ENCODE results near the gene SLC44A1. TPM values are rescaled to one million over a fixed set of nuclear protein-coding genes. Genes with fewer than 3 reads are reported as not detected.

The SLC44A1 gene
- total RNA-seq, 1 donor from 2014 or later, result 67.5 TPM

DNA sequence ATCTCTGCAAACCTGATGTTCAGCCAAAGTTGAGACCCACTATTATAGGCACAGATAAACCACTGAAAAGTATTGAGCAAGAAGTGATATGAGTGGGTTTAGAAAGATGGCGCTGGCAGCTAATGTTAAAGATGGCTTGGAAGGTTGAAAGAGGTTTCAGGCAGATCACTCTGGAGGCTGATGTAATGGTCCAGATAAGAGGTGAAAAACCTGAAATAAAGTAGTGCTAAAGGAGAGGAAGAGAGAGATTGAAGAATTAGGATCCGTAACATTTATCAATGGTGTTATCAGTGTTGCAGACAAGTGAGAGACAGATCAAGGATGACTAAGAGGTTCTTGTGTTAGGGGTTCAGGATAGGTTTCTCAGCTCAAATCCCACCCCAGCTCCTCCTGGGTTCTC, 58.3 kb downstream of the SLC44A1 start:
- DNase-seq (ENCODE audit: low spot score), result no peak

GRCh38 chr9:105305856-105306255, 61.4 kb downstream of the SLC44A1 start:
- DNase-seq (ENCODE audit: low spot score), result no peak

DNA sequence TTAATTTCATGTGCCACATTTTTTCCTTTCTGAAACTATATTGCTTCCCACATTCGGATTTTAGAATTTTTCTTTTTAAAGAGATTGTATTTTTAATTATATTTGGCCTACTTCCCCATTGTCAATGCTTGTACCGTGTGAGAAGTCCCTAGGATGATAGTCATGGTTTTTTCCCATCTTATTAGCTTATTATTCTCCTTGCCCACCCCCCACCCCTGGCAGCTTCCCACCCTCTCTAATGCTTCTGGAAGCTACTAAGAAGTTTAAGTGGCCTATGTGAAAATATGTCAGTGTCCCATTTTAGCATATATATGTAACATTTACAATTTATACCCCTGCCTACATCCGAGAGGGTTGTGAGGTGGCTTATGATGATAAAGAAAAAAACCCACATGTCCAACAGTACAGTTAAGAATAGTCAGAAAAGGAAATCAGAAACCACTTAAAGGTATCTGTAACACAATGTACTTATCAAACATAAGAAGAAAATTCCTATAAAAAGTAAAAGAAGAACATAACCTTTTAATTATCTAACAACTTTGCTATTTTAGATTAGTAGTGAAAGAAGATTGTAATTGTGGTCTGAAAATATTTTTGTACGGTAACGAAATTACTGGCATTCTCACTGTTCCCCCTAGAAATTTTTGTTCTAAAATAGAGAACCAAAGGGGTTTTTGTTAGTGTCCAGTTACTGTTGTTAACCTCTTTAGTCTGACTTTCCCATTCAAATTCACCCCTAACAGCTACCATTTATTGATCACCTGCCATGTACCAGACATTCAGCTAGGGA, 62.1 kb downstream of the SLC44A1 start:
- DNase-seq (ENCODE audit: low spot score), result no peak

- DNase-seq (ENCODE audit: low spot score), result no peak
Observed at GRCh38 chr9:105307591-105308130, 63.2 kb downstream of the SLC44A1 start.

DNA sequence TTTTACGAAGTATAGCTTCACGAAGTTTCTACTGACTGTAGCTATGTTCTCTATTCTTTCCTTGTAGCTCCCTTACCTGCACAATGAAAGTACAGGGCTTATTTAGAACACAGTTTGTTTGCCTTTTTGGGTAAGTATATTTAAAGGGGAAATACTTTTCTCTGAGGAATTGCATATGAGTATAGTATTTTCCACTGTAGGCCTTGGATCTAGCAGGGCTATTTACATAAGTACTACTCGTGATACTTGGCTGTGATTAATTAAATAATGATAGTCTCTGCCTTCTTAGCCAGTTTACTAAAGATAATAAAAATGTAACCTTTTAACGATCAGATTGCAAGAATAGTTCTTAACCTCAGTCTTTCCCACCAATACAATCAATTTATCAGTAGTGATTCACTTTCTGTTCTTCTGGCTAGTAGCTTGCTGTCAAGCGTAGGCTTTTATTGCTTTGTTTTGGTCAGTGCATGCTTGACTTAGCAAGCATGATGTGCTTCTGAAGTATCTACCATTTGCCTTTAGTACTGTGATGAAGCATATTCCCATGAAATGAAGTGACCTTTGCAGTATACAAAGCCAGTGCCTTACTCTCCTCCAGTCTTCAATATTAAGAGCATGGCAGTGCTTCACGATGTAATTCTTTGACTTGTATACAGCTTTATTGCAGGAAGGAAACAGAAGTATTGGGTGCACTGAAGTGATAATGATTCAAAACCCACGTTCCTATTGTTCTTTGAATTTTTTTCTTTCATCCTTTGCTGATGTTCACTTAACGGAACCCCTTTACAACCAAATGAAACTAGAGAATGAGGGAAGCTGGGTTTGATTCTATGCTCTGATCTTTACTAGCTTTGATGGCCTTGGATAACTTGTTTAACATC, 64.2 kb downstream of the SLC44A1 start:
- no peak for DNase-seq (ENCODE audit: low spot score)

GRCh38 chr9:105309531-105309931, 65.1 kb downstream of the SLC44A1 start:
- DNase-seq (ENCODE audit: low spot score), result no peak

DNA sequence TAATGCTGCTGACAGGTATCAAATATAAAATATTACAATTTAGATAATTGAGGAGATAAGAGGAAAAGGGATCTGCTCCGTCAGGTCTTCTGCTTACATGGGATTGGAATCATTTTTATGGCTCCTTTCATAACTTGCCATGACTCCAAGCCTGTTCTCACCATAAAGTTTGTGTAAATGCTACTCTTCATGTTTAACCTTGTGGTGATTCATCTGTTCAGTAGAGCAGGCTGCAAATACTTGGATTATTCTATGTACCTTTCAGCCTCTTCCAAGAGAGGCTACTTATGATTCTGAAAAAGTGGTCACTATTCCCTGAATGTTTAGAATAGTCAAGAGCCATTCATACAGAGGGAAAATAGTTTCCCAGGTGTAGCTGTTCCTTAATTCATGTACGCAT, 66.9 kb downstream of the SLC44A1 start:
- DNase-seq (ENCODE audit: low spot score), result no peak

DNA sequence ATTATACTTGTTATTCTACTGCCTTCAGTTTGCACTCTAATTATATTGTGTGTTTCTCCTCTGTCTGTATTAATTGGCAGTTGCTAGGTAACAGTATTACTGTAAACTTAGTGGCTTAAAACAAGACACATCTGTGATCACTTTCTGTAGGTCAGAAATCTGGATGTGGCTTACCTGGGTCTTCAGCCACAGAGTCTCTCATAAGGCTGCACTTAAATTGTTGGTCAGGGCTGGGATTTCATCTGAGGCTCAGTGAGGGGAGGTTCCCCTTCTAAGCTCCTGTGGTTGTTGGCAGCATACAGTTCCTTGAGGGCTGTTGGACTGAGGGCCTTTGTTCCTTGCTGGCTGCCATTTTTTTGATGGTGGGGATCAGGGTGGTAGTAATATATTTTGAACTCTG, 68.8 kb downstream of the SLC44A1 start:
- no peak for DNase-seq (ENCODE audit: low spot score)

DNA sequence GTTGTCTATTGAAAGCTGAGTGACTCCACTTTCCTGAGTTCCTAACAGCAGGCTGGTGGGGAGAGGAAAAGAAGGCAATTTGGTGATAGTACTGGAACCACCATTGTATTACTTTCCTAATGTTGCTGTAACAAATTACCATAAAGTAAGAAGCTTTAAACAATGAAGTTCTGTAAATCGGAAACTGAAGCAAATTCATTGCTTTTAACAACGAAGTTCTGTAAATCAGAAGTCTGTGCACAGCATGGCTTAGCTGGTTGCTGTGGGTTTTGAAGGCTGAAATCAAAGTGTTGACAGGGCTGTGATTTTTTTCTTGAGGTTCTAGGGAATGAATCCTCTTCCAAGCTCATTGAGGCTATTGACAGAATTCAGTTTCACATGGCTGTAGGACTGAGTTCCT, 72.3 kb downstream of the SLC44A1 start:
- DNase-seq (ENCODE audit: low spot score), result no peak

DNA sequence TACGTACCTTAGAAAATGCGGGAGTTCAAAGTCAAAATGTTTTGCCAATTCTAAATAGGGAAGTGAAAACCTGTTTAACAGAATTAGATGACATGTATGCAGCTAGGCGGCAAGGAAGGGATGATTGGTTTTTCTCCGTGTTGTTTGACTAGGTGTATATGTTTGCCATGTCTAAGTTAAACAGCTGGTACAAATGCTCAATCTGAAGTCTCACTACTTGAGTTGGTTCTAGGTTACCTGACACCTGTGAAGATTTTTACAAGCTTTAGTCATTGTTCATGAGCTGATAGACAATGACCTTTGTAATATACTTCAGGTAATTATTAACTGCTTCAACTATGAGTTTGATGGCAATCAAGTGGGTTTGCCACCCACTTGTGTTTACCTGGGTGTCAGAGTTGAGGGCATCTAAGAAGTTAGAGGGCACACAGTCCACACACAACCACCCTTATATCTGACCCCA, 74.3 kb downstream of the SLC44A1 start:
- no peak for DNase-seq (ENCODE audit: low spot score)

DNA sequence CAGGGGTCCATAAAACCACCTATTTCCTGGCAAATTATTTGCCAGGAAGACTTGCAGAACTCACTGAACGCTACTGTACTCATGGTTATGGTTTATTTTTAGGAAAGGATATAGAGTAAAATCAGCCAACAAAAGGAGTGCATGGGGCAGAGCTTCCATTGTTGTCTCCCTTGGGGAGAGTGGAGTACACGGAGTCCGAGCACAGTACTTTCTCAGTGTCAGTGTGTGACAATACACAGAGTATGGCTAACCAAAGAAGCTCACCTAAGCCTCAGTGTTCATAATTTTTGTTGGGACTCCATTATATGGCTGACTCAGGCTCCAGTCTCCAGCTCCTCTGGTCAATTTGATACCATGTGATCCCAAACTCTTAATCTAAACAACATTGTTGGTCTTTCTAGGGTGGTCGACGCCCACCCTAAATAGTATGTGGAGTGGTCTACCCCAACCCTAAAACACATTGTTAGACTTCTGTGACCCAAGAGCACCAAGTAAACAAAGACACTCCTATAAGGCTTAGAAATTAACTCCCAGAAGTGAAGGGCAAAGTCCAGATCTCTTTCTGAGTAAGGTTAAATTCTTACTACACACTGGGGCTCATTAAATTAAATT, 74.9 kb downstream of the SLC44A1 start:
- DNase-seq (ENCODE audit: low spot score), result no peak

- no peak for DNase-seq (ENCODE audit: low spot score)
Observed at GRCh38 chr9:105320568-105320967, 76.1 kb downstream of the SLC44A1 start.

DNA sequence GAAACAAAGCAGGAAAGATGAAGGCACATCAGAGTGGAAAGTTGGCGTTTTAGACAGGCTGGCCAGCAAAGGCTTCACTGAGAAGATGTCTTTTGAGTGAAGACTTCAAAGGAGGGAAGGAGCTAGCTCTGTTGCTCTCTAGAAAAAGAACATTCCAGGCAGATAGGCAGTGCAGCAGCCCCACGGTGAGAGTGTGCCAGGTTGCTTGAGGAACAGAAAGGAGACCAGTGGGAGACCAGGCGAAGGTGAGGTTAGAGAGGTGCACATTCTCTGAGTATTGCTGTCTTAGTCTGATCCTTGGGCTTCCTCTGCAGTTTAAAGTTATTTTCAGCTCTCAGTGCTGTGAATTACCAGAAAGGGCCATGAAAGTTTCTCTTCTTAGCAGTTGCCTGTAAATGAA, 83.8 kb downstream of the SLC44A1 start:
- DNase-seq (ENCODE audit: low spot score), result no peak

DNA sequence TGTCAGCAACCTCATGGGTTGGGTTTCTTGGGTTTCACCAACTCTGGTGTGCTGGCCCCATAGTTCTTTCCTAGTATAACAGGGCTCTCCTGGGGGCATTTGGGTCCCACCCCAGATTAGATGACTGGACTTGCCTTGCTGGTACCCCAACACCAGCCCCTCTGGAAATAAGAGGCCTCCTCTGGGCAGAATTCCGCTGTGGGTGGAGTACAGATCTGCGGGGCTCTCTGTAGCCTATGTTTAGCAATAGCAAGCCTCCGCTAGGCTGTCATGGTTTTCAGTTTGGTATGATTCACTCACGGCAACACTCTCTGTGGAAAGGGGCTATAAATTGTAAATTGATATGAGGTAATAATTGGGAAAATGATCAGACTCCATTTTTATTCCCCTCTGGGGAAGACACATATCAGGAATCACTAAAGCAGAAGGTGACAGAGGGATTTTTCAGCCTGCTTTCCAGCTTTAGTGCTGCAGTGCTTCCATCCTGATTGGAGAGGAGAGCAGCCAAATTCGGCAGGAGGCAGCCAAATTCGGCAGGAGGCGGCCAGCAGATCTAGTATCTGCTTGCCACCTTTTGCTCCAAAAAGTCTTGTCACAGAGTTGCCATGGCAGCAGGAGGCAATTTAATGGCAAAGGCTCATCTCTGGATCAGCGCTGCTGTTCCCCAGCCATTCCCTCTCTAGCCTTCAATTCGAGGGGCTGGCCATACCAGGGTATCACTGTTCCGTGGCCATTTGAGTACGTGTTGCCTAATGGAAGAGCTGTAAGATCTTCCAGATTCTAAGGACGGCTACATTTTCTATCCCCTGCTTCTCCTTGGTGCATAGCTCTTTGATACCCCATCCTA, 84.6 kb downstream of the SLC44A1 start:
- DNase-seq (ENCODE audit: low spot score), result no peak

DNA sequence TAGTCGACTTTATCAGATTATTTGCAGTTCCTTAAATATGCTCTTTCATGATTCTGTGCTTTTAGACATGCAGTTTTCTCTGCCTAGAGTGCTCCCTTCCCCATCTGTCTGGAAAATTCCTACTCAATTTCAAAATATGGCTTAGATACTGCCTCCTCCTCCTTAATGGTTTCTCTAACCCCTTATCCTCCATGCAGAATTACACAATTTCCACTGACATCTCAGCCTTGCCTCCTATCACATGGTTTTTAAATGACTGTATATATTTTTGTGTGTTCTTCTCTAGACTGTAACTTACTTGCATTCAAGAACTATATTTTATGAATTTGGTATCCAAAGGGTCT, 85.2 kb downstream of the SLC44A1 start:
- no peak for DNase-seq (ENCODE audit: low spot score)

- DNase-seq (ENCODE audit: low spot score), result no peak
Observed at GRCh38 chr9:105330201-105330600, 85.8 kb downstream of the SLC44A1 start.

- DNase-seq (ENCODE audit: low spot score), result no peak
Observed at GRCh38 chr9:105330755-105331154, 86.3 kb downstream of the SLC44A1 start.

DNA sequence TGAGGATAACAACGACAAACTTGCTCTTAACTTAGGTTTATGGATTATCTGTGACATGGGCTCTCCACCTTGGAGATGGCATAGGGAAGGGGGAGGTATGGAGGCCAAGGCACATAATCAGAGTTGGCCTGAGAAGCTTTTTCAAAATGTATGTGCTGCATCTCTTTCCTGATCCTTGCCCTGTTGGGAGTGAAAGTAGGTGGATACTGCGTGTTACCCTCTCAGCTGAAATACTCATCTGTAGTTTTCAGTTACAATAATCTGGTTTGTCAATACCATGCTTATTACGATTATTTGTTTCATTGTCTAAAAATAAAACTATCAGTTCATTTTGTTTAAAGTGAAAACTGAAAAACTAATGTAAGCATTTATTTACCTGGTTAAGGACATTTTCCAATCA, 86.7 kb downstream of the SLC44A1 start:
- DNase-seq (ENCODE audit: low spot score), result no peak

- DNase-seq (ENCODE audit: low spot score), result no peak
Observed at GRCh38 chr9:105331755-105332154, 87.3 kb downstream of the SLC44A1 start.

GRCh38 chr9:105332471-105332870, 88.0 kb downstream of the SLC44A1 start:
- DNase-seq (ENCODE audit: low spot score), result no peak

GRCh38 chr9:105333076-105333475, 88.6 kb downstream of the SLC44A1 start:
- no peak for DNase-seq (ENCODE audit: low spot score)

Data from ureter (tissue), 1 donor.